ENCODE results near the gene NXN.
"Not testable (repeated sequence)": the region's sequence is repeated elsewhere in the genome, so short reads cannot be mapped to it uniquely, and the experiment has no call there.

The NXN gene

GRCh38 chr17:814371-814770 lies 165.2 kb downstream of the NXN start:
- no peak for DNase-seq

DNA sequence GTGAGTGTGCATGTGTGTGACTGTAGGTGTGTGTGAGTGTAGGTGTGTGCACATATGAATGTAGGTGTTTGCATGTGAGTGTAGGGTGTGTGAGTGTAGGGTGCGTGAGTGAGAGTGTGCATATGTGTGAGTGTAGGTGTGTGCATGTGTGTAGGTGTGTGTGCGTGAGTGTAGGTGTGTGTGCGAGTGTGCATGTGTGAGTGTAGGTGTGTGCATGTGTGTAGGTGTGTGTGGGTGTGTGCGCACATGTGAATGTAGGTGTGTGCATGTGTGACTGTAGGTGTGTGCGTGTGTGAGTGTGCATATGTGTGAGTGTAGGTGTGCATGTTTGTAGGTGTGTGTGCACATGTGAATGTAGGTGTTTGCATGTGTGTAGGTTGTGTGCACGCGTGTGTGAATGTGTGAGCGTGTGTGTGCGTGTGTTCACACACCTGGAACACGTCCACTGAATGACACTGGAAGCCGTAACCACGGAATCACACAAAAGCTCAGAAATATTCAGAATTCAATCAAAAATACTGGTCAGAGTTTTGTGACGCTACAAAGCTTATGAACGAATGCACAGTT lies 166.9 kb downstream of the NXN start:
- DNase-seq = no peak

DNA sequence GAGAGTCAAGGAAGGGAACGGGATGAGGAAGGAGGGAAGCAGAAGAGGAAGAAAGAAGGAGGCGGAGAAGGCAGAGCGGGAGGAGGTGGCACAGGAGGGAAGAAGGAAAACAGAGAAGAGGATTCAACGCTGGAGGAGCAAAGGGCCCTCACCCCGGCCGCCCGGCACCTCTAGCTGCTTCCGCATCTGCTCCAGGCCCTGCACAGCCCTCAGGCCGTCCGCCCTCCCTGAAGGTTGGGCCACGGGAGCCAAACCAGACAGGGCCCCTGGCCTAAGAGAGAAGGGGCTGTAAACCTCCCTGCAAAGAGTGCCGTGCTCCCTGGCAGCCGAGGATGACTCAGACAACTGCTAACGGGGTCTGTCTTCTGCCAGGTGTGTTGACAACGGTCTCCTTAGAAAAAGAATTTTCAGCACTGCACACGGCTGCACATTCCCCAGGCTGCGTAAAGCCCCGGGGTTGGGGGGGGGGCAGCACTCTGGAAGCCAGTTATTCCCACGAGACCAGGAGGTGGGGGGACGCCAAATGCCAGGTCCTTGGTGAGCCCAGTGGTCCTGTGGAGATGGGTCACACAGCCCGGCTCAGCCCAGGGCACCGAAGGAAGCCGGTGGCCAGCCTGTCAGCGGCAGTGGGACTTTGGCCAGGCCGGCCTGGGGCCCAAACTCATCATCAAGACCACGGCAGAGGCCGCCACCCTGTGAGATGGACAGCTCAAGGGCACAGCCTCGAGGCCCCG lies 168.4 kb downstream of the NXN start:
- DNase-seq = no peak

- no peak for DNase-seq
Observed at GRCh38 chr17:807523-808294, 171.9 kb downstream of the NXN start.

- no peak for DNase-seq
Observed at GRCh38 chr17:806781-807522, 172.6 kb downstream of the NXN start.

GRCh38 chr17:806346-806745 lies 173.2 kb downstream of the NXN start:
- DNase-seq = no peak

- not testable (repeated sequence) for DNase-seq
Observed at GRCh38 chr17:805886-806285, 173.7 kb downstream of the NXN start.

DNA sequence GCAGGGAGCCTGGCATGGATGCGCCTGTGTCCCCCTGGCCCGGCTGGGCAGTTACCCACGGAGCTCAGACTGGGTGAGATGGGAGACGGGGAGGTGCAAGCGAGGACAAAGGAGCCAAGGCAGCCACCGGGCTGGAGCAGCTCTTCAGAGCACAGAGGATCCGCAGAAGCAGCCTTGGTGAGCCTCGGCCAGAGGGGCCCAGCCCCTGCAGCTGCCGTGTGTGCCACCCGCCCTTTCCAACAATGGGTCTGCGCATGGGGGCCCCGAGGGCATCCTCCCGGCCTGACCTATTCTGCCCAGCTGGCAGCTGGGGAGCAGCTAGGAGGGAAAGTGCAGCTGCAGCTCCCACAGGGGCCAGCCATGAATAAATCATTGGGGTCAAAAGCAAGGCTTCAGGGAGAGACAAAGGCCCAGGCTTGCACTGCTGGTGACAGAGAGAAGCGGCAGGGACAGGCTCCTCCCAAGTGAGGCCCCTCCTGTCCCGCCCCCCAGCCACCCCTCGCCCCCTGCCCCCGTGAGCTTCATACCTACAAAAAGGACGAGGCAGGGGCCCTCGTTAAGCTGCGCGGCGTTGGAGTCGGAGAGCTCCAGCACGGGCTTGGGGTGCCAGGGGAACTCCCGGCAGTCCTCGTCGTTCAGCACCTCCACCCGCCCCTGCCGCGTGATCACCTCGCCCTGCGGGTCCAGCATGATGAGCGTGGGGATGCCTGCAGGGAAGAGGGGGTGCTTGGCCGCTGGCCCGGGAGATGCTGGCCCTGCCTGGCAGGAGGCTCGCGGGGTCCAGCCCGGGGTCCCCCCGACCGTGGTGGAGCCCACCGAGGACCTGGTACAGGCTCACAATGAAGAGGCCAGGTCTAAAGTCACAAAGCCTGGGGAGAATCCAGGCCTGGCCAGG lies 174.8 kb downstream of the NXN start:
- no peak for DNase-seq

DNA sequence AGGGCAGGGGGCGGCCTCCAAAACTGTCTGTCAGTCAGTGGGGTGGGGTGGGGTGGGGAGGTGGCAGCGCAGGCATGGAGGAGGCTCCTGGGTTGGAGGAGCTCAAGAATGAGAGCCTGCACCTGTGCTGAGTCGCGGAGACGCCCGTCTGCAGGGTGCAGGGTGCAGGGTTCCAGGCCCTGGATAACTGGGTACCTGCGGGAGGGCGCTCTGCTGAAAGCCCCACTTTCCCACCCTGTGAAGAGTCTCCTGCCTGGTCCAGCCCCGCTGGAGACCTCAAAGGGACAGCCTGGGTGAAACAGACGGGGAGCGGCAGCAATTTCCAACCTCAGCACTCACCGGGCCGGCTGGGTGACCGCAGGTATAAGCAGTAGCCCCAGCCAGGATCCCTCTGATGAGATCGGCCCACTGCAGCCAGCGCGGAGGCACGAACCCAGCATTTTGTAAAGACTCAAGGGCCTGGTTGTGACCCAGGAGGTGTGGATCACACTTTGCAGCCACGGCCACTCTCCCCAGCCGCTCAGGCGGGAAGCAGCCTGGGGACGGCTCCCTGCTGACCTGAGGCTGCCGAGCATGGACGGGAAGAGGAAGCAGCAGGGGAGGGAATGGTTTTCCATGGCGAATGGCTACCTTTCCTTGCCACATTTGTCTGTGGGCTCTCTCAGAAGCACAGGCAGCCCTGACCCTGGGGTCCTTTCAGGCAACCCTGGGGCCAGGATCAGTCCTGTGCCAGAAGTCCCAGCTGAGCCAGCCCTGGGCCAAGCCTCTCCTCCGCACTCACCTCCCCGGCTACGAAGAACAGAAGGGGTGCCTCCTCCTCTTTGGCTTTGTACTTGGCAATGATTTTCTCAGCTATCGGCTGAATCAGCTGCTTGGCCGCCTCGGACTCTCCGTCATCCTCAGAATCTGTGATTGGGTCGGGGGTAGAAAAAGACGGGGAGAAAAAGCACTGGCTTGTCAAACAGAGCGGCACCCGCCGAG lies 176.4 kb downstream of the NXN start:
- DNase-seq = no peak

GRCh38 chr17:802481-802880 lies 177.1 kb downstream of the NXN start:
- DNase-seq = no peak

GRCh38 chr17:801660-802059 lies 177.9 kb downstream of the NXN start:
- no peak for DNase-seq

GRCh38 chr17:800446-801242 lies 178.9 kb downstream of the NXN start:
- DNase-seq = no peak

DNA sequence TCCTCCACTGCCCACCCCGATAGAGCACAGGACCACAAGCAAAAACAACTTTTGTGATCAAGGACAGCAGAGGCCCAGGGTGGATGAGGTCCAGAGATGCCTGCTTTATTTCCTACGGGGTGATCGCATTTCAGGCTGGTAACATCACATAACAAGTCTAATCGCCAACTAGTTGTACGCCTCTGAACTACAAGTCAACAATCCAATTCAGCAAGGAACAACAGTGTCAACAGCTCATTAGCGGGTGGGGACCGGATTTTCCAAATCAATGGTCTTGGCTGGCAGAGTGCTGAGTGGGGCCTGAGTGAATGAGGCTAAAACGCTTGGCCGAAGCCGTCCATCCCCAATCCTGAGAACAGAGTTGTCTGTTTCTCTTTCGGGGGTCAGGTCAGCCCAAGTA lies 180.3 kb downstream of the NXN start:
- no peak for DNase-seq

DNA sequence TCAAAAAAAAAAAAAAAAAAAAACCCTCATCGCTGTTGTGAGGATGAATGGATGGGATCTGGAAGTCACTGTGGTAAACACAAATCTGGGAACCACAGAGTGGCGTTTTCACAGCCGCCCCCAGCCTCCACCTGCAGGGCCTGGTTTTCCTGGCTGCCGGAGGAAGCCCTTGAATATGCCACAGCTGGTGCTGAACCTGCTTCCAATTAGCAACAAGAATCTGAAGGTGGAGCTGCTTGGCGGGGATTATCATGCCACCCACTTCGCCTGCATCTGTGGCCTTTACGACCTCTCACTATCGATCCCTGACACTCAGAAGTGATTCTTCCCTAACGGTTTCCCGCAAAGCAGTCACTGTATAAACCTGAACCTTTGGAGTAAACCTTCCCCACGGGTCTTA lies 181.3 kb downstream of the NXN start:
- no peak for DNase-seq

- DNase-seq = no peak
Observed at GRCh38 chr17:797236-797840, 182.2 kb downstream of the NXN start.

- no peak for DNase-seq
Observed at GRCh38 chr17:796609-797008, 183.0 kb downstream of the NXN start.

- no peak for DNase-seq
Observed at GRCh38 chr17:795721-796120, 183.9 kb downstream of the NXN start.

DNA sequence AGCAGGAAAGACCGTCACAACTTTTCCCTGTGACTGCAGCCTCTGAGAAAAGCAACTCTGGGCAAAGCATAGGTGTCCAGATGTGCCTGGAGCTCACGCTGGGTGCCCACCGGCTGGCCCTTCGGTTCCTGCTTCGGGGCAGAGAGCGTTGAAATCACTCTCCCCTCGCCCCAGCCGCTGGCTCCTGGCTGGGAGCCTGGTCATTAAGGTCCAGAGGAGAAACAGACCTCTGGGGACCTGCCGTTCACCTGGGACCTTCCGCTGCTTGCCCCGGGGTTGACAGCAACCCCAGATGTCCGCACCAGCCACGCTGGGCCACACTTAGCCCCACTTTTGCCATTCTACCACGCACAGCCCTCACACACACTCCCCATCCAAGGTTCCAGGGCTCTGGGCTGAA lies 184.3 kb downstream of the NXN start:
- DNase-seq = no peak

DNA sequence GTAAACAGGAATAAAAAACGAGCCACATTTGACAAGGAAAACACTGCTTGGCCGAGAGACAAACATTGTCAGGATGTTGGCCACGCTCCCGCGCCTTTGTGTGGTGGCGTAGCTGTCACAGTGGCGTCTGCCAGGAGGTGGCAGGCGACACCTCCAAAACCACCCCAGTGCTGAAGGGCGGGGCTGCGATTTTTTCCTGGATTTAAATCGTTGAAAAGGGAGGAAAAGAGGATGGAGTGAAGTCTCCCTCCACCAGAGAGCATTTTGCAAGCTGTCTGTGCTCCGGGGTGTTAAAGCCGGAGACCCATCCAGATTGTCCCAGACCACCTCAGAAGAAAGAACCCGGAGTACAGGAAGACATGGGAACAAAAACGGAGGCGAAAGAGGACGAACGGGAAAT lies 184.7 kb downstream of the NXN start:
- peak; percentile 50 for DNase-seq

GRCh38 chr17:792277-792676 lies 187.3 kb downstream of the NXN start:
- DNase-seq = no peak
